Central memory CD4-positive, alpha-beta T cell (primary cell): ENCODE results near the gene ROR2.

ENCODE experiments used
- DNase-seq: peaks from one replicate; pipeline ENCODE4 v3.0.0; 2022

The ROR2 gene

DNA sequence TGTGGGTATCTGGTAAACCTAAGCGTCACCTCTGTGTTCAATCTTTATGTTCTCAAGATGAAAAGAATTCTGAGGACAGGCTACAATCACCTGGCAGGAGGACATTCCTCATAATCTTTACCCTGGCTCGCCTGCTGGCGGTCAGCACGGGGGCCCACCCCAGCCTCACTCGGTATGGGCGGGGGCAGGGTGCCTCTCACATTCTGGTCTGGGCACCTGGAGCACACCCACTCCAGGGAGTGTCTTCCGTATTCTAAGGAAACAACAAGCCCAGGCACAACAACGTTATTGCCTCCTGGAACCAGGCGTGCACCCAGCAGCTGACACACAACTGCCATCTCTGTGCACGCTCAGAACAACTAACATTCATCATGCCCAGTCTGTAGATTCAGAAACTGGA is 179.8 kb downstream of the ROR2 start:
- DNase-seq: no peak

DNA sequence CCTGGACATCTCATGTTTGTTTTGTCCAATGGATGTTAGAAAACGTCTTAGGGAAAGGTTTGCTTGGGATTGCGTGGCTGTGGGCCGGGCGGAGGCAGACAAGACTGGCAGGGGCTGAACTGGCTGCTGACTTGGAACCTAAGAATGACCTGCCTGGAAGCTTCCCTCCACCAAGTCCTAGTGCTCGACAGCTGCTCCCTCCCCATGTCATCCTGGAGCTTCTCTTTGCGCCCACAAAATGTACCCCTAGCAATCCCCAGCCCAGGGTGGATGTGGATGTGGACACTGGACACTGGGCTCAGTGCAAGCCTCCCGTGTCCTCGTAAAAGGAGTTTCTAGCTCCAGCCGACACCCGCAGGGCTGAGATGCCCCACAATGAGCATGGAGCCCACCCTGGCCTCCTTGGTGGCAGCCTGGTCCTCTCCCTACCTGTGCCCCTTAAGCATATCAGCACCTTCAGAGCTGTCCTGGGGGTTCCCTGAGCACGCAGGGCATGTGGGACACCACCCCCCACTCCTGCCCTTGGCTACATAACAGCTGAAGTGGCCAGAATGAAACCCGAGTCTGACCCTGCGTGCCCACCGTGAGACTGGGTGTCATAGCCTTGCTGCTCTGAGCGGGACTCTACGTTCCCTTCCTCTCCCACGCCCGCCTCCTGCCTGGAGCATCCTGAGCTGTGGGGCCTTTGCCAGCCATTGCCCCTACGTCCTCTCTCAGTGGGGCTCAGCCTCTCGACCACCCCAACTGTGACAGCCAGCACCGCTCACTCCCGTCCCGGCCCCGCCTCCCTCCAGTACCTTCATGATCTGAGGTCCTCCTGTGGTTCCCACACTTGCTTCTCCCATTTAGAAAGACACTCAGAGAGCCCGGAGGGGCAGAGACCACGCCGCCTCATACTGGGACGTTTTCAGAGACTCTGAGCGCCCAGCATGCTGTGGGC is 180.8 kb downstream of the ROR2 start:
- DNase-seq: no peak

DNA sequence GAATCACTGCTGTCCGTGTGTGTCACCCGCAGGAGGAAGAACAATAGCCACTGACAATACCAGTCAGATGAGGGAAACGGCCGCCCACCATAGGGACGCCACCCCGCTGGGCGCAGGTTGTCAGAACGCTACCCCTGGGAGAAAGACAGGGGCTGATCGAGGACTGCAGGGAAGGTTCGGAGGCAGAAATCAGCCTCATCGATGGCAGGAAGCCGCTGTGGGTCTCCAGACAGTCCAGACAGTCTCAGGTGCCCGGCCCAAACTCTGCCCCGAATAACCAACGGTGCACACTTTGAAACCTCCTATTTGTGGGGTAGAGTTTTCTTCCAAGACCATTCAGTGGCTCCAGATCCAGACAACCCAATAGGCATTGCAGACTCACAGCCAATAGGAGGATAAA is 181.5 kb downstream of the ROR2 start:
- no peak for DNase-seq

DNA sequence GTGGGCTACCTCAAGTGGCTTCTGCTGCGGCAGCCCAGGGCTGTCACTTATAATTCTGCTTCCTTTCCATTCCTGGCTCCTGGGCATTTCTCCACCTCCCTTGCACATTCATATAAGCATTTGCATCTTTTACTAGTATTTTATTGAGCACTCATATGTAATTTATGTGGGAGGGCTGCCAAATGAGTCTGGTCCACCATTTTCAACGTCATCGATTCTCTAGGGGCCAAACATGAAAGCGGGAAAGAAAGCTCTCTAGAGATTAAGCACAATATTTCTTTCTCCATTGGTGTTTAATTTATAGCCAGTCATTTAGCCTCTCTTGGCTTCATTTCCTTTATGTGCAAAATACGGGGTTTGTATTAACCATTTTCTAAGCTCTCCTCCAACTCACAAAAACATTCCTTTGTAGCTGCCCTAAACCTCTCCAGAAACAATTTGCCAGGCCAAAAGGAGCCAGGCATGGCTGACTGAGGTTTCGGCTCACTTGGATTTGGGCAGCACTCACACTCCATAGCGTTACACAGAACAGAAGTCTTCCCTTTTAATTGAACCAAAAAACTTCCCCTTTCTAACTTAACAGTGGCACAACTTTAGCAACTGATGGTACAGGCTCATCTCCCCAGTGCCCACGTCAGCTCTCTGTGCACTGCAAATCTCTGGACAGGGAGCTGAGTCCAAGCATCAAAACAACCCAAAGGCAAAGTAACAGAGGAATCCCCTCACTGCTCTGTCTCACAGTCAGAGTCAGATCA is 183.5 kb downstream of the ROR2 start:
- no peak for DNase-seq

DNA sequence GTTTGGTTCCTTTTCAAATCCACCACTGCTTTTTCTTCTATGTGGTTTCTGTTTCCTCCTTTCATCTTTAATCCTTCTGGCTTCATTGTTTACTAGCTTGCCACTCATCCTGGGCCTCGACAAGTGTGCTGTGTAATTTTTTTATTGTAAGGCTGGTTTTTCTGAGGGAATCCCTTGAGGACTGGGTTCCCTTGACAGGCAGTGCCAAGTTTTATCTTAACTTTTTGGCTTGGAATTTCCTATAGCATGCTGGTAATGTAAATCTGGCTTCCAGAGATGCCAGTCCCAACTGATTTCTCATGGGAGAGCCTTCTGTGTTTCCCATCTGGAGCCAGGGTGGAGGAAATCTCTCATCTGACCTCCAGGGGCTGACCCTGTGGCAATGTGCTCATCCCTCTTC is 184.7 kb downstream of the ROR2 start:
- DNase-seq: no peak

DNA sequence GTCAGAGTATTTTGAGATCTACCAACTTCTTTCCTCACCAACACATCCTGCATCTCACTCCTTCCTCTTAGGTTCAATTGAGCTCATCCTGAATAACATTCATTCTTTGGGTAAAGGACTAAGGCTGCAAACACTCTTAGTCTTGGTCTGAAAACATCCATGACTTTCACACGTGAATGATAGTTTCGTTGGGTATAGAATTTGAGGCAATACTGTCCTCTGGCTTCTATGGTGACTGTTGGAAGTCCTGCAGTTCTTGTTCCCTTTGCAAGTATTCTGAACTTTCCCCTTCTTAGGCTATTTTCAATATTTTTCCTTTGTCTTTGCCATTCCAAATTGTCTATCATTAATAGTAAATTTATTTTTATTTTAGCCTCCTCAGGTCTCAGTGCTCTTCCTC is 185.4 kb downstream of the ROR2 start:
- DNase-seq: no peak

DNA sequence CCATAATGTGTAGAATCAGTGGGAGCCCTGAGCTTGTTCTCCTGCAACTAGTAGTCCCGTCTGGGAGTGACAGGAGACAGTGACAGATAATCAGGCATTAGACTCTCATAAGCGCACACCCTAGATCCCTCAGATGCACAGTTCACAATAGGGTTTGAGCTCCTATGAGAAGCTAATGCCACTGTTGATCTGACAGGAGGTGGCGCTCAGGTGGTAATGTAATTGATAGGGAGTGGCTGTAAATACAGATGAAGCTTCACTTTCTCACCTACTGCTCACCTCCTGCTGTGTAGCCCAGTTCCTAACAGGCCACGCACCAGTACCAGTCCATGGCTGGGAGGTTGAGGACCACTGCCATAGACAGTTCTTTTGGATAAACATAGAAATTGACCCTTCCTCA is 188.7 kb downstream of the ROR2 start:
- DNase-seq: no peak

DNA sequence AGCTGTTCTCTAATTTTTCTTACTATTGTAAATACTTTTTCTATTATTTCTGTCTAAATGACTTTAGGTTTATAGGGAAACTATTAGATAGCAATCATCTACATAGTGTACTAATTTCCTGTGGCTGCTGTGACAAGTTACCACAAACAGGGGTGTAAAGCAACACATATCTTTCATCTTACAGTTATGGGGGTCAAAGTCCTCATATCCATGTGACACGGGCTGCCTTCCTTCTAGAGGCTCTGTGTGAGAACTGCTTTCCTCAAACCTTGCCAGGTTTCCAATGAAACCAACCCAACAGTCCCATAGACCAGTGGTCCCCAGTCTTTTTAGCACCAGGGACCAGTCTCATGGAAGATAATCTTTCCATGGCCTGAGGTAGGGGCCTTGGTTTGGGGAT is 189.1 kb downstream of the ROR2 start:
- no peak for DNase-seq

DNA sequence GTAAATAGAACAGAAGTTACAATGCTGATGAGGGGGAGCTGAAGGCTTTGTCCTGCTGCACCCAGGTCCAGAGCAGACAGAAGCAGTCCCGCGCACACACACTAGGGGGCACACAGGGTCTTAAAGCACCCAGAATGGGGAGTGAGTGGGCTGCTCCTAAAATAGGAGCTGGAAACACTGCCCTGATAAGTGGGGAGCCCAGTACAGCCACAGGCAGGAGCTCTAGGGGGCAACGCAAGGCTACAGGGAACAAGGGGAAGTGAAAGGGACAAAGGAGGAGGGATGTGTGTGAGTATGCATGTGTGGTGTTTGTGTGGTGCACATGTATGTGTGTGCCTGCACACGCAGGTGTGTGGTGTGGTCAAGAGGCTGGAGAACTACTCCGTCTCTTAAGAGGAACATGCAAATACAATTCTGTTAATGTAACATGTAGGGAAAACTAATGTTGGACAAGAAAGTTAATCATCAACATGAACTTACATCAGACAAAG is 191.5 kb downstream of the ROR2 start:
- peak; percentile 12 for DNase-seq

DNA sequence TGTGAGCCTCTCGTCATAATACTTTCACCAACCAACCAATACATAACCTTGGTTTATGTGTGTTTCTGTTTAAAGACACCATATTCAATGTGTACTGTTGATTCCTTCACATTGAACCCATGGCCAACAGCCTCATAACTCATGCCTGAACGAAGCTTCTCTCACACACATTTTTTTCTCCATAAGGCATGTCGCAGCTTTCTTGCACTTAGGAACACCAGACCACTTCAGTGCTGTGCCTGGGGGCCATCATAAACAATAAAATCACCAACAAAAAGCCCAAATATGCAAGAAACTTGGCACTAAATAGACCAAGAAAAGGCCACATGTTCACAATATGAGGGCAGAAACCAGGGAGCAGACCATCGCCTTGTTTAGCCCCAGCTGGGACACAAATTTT is 192.2 kb downstream of the ROR2 start:
- DNase-seq: no peak

DNA sequence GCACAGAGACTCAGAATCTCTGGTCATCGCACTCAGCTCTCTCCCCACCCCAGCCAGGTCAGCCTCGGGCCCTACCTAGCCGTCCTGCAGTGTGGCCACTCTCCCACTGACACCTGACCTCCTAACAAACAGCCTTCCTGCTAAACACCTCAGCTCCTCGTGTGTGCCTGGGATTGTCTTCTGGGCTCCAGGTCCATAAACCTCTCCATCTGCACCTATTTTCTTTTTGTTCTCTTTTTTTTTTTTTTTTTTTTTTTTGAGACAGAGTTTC is 193.6 kb downstream of the ROR2 start:
- no peak for DNase-seq

DNA sequence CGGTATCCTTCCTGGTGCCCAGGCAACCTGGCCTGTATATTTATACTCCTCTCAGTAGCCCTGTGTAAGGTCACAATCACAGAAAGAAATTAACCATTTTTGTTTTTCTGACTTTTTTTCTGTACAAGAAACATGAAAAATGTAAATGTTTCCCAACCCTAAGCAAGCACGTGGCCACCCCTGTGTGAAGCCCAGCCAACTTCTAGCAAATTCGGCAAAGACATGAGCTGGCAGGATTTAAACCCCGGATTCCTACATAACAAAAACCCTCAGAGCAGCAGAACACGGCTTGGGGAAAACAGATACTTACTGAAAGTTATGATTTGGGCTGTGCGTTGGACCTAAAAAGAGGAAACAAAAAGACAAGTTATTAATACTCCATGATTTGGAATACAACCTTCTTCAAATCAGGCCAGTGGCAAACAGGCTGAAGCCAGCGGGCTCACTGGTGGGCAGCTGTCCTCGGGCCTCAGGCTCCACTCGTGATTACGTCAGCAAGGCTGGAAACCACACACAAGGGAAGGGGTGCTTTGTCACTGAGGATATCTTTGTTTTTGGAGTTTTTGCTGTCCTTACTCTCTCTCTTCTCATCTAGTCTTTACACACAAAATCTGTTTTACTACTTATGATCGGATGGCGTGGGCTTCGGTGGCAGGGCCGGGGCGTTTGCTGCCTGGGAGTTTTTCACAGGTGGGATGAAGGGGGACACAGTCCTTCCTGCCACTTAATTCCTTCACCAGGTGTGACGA is 194.1 kb downstream of the ROR2 start:
- DNase-seq: no peak

DNA sequence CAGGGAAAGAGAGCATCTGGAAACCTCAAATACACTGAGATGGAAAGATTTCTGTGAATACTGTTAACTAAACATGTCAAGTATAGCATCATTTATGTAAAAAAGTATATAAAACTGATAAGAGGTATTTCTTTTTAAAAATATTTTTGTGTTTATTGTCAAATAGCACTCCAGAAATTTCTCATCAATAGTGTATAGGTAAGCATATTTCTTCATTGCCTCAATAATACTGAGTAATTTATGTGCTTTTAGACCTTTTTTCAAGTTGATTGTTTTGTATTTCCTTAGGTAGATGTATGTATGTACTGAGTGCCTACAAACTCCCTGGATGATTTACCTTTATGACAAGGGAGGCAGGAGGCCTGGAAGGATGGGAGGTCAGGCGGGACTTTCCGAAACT is 196.3 kb downstream of the ROR2 start:
- no peak for DNase-seq

DNA sequence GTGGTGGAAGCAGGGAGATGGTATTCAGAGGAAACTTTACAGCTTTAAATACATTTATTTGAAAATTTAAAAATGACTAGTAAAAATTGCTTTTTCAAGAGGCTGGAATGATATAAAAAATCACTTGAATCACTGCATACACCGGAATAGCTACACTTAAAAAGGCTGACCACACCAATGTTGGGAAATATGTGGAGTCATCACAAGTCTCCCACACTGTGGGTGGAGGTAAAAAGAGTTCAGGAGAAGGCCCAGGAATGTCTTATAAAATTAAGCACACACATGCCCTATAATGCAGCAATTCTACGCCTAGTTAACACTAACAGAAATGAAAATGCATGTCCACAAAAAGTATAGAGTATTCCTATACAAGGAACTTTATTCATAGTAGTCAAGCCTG is 198.1 kb downstream of the ROR2 start:
- no peak for DNase-seq

DNA sequence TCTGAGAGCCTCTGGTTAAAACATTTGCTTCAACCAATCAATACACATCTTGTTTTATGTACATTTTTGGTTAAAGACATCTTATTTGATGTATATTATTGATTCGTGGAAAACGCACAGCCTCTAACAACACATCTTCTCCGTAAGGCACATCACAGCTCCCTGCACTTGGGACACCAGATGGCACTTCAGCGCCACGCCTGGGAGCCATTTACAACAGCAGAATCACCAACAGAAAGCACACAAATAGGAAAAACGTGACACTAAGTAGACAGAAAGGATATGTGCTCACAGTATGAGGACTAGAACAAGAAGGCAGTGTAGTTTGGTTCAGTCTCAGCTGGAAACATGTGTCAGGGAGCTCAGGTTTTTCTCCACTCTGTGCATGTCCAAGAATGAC is 199.7 kb downstream of the ROR2 start:
- no peak for DNase-seq

DNA sequence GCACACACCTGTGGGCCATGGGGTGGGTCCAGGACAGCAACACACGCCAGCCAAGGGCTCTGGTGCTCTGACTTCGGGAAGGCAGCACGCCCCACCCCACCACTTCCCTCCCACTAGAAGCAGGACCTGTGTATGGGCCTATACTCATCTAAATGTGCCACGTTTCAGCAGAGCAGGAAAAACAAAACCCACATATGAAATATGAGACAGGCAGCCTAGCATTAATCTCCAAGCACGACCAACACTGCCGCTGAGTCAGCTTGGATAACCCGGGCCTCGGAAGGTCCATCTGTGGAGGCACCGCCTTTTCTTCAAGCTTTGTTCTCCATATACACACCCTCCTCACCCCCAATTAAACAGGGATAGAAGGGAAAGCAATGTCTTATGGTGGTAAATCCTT is 203.1 kb downstream of the ROR2 start:
- no peak for DNase-seq

DNA sequence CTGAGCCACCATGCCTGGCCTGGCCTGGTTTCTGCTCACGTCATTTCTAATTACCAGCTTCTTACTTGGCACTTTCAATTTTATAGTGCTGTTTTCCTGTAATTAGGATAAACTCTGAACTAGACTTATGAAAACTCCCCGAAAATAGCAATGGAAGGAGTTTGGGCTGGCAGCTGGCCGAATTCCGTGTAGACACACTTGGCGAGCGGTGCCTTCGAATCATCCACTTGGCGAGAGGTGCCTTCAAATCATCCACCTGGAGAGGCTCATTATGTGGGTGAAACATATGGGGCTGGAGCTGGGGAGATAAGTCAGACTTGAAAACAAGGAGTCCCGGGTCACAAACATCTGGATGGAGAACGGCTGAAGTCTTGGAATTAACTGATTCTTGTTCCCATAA is 203.7 kb downstream of the ROR2 start:
- no peak for DNase-seq

DNA sequence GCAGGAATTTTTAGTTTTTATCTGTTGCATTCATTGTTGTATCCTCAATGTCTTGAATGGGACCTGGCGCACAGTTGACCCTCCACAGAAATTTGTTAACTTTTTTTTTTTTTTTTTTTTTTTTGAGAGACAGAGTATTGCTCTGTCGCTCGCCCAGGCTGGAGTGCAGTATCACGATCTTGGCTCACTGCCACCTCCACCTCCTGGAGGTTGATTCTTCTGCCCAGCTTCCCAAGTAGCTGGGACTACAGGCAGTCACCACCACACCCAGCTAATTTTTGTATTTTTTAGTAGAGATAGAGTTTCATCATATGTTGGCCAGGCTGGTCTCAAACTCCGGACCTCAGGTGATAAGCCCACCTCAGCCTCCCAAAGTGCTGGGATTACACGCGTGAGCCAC is 205.9 kb downstream of the ROR2 start:
- no peak for DNase-seq

DNA sequence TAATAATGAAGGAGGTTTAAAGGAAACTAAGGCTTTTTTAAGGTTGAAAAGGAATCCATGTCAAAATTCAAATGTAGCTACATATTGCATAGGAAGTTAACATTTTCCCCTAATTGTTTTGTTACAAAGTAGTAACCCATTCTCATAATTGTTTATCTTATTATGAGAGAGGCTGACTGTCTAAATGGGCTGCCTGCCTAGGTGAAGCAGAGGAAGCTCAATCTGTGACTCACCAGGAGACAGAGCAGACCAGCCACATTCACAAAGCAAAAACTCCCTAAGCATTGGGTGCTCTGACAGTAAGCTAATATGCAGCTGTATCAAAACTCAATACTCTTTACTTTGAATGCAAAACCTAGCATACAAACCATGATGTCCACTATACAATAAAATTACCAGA is 208.5 kb downstream of the ROR2 start:
- DNase-seq: no peak

DNA sequence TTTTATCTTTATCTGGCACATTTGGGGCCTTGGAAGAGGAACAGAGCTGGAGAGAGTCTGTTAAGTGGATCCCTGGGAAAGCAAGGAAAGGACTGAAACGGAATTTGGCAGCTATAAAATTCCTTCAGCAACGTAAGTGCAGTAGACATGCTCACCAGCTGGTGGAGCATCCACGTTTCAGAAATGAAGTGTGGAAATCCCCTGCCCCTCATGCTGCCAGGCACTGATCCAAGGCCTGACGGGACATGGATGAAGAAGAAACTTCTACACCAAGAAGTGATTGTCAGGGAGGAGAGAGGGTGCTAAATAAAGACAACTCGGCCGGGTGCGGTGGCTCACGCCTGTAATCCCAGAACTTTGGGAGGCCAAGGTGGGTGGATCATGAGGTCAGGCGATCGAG is 209.3 kb downstream of the ROR2 start:
- DNase-seq: no peak

DNA sequence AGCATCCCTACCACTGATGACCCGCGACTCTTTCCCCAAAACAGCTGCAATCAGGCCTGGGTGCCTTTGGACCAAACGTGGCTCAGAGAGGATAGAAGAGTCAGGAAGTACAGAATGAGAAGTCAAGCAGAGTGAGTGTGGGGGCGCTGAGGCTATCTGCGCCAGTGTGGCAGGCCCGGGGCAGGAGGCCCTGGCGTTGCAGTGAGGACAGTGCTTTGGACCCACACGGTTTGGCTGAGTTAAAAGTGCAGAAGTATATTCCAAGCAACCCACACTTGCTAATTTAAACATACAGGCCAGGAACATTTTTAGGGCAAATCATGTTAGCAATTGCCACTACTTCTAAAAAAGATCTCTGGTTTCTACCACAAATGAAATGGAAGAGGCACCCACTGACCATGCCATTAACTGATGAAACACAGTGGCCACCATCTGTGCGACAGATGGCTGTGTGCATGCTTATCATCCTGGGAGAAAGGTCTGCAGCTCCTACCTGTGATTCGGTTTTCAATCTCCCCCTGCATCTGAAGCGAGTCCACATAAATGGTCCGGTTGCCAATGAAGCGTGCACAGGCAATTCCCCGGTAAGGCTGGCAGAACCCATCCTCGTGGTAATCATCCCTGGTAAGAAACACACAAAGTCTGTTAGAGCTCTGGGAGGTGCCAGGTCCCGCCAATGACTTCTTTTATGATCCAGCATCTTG is 213.0 kb downstream of the ROR2 start:
- no peak for DNase-seq

DNA sequence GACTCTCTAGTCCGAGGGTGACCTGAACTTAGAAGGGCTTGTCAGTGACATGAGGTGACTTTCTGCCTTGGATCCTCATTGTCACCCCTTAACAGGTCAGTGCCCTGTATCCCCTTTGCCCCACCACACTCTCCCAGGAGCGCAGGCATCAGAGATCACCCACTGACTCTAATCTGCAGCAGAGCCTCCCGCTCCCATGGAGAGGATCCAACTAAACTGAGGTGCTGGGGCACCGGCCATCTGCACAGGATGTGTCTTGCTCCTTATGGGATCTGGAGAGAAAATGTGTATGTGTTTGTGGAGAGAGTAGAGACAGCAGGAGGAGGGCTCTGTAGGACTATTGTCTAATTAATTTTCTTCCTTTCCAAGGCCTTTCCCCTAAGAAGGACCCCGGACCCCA is 213.7 kb downstream of the ROR2 start:
- no peak for DNase-seq

DNA sequence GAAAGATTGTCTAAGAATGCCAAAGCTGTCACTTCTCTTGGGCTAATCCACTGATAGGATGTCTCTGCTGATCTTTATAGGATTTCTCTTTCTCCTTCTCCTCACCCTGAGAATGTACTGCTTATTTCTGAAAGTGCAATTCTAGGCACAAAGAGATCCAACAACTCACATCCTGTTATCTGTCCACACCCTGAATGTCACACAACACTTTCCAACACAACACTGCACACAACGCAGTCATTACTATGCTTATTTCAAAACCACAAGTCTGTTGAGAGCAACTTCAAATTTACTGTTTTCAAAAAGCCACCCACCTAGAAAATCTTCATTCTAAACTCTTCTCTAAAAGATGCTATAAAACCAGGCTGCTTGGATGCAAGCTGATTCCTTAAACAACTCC is 215.0 kb downstream of the ROR2 start:
- DNase-seq: no peak
